Stimulated activated naive B cell treated with anti-CD40 and anti-IgM and Interleukin-4, amounts not matched to agents 10 μg/mL and 1 μg/mL and 100 μg/mL, for 72 hours (primary cell): ENCODE results near the gene MXD3.
A peak's percentile ranks its signal among the peaks of the same experiment; 100 is the strongest.

Experiments used
- ATAC-seq, 2 donors: fragments of 150-1000 bp; cut with Tn5 transposase; replicated peaks; 2 replicates each; pipeline ENCODE4 v1.10.0; 2021; ENCODE audit warnings: moderate library complexity in 1 of 2
- DNase-seq: peaks from one replicate; pipeline ENCODE4 v3.0.0; 2021
- H3K27ac Mint-ChIP-seq: one replicate; pipeline ENCODE4 v1.8.0; 2022; ENCODE audit warnings: mild to moderate bottlenecking, mixed read lengths
- H3K27me3 Mint-ChIP-seq, 2 donors: one replicate each; pipeline ENCODE4 v1.8.0; 2022; ENCODE audit warnings: mixed read lengths in 2 of 2
- H3K36me3 Mint-ChIP-seq, 2 donors: one replicate each; pipeline ENCODE4 v1.8.0; 2022; ENCODE audit warnings: mixed read lengths in 2 of 2, mild to moderate bottlenecking in 1 of 2
- H3K4me1 Mint-ChIP-seq, 2 donors: one replicate each; pipeline ENCODE4 v1.8.0; 2022; ENCODE audit warnings: mixed read lengths in 2 of 2, mild to moderate bottlenecking in 1 of 2
- H3K4me3 Mint-ChIP-seq, 2 donors: one replicate each; pipeline ENCODE4 v1.8.0; 2022; ENCODE audit warnings: mild to moderate bottlenecking in 2 of 2, mixed read lengths in 2 of 2, moderate library complexity in 1 of 2
- H3K9me3 Mint-ChIP-seq, 2 donors: one replicate each; pipeline ENCODE4 v1.8.0; 2022; ENCODE audit warnings: mixed read lengths in 2 of 2, mild to moderate bottlenecking in 1 of 2

MXD3 gene

GRCh38 chr5:177297922-177298321 lies 13.8 kb downstream of the MXD3 start:
- Mint-ChIP-seq H3K27me3 (no peaks in the 10 kb centered on the region), H3K4me1 (peaks cover 57 to 70% of the 10 kb centered on the region in 2 donors), H3K27ac (no peak overlapping the region), H3K4me3 (no peak overlapping the region), H3K36me3 (peaks cover 37 to 53% of the 10 kb centered on the region in 2 donors), H3K9me3 (no peaks in the 10 kb centered on the region)
- DNase-seq (no peak), ATAC-seq (no peak)

DNA sequence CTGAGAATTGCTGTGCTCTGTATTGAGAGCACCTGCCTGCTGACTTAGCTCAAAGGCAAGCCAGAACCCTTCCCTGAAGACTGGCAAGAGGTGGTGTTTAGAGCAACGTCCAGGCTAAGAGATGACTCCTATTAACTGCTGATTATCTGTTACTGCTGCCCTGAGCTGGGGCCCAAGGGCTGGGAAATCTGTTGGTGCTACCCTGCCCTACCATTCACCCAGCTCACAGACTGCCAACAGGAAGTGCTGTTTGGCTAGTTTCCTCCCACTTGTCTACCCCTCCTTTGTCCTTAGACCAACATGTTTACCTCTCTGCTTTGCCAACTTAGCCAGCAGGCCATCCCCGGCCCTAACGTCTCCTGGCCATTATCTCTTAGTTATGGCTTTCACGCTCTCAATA lies 15.1 kb downstream of the MXD3 start:
- no peaks in the 10 kb centered on the region for H3K27me3 Mint-ChIP-seq
- no peaks in the 10 kb centered on the region for H3K9me3 Mint-ChIP-seq
- peaks cover 47 to 56% of the 10 kb centered on the region in 2 donors for H3K4me1 Mint-ChIP-seq
- peak overlapping the region; percentile 87 for H3K27ac Mint-ChIP-seq
- H3K36me3 Mint-ChIP-seq: peaks cover 43 to 63% of the 10 kb centered on the region in 2 donors
- no peak for ATAC-seq
- DNase-seq: no peak
- H3K4me3 Mint-ChIP-seq: peak overlapping the region in 1 of 2 donors; percentile 58

DNA sequence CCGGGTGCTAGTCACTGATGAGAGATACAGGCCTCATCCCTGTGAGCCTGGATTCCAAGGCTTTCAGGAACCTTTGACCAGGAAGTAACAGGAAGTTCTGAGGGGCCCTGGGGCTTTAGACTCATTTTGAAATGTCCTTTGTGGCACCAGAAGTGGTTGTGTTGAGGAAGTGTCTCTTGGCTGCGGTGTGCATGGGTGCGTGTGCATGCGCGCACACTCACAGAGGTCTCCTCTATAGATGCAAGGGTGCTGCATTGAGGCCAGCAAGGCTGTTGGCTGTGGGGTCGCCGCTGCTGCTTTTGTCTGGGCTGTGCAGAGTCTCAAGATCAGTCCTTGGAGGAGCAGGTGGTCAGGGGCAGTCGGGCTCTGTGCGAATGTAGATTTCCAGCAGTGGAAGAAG lies 15.8 kb downstream of the MXD3 start:
- Mint-ChIP-seq H3K9me3 (no peaks in the 10 kb centered on the region), H3K4me3 (peak overlapping the region in 1 of 2 donors; percentile 38), H3K36me3 (peaks cover 45 to 66% of the 10 kb centered on the region in 2 donors), H3K27ac (peak overlapping the region; percentile 84), H3K4me1 (peaks cover 44 to 53% of the 10 kb centered on the region in 2 donors), H3K27me3 (no peaks in the 10 kb centered on the region)
- peak; percentile 32 to 49 for ATAC-seq
- DNase-seq: no peak

DNA sequence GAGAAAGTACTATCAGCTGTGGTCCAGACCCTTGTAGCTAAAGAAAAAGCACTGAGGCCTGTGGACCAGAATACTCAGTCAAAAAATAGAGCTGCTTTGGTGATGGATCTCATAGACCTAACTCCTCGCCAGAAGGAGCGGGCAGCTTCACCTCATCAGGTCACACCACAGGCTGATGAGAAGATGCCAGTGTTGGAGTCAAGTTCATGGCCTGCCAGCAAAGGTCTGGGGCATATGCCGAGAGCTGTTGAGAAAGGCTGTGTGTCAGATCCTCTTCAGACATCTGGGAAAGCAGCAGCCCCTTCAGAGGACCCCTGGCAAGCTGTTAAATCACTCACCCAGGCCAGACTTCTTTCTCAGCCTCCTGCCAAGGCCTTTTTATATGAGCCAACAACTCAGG lies 17.1 kb downstream of the MXD3 start:
- peaks cover 36 to 51% of the 10 kb centered on the region in 2 donors for H3K4me1 Mint-ChIP-seq
- ATAC-seq: no peak
- no peaks in the 10 kb centered on the region for H3K27me3 Mint-ChIP-seq
- peaks cover 52 to 75% of the 10 kb centered on the region in 2 donors for H3K36me3 Mint-ChIP-seq
- DNase-seq: no peak
- H3K27ac Mint-ChIP-seq: peak overlapping the region; percentile 25
- H3K9me3 Mint-ChIP-seq: no peaks in the 10 kb centered on the region
- no peak overlapping the region for H3K4me3 Mint-ChIP-seq

DNA sequence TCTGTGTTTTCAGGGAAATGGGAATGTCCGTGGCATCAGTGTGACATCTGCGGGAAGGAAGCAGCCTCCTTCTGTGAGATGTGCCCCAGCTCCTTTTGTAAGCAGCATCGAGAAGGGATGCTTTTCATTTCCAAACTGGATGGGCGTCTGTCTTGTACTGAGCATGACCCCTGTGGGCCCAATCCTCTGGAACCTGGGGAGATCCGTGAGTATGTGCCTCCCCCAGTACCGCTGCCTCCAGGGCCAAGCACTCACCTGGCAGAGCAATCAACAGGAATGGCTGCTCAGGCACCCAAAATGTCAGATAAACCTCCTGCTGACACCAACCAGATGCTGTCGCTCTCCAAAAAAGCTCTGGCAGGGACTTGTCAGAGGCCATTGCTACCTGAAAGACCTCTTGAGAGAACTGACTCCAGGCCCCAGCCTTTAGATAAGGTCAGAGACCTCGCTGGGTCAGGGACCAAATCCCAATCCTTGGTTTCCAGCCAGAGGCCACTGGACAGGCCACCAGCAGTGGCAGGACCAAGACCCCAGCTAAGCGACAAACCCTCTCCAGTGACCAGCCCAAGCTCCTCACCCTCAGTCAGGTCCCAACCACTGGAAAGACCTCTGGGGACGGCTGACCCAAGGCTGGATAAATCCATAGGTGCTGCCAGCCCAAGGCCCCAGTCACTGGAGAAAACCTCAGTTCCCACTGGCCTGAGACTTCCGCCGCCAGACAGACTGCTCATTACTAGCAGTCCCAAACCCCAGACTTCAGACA lies 17.7 kb downstream of the MXD3 start:
- peak overlapping the region; percentile 25 for H3K27ac Mint-ChIP-seq
- peaks cover 33 to 49% of the 10 kb centered on the region in 2 donors for H3K4me1 Mint-ChIP-seq
- H3K4me3 Mint-ChIP-seq: no peak overlapping the region
- peaks cover 56 to 76% of the 10 kb centered on the region in 2 donors for H3K36me3 Mint-ChIP-seq
- no peaks in the 10 kb centered on the region for H3K27me3 Mint-ChIP-seq
- DNase-seq (no peak), ATAC-seq (no peak)
- H3K9me3 Mint-ChIP-seq: no peaks in the 10 kb centered on the region

DNA sequence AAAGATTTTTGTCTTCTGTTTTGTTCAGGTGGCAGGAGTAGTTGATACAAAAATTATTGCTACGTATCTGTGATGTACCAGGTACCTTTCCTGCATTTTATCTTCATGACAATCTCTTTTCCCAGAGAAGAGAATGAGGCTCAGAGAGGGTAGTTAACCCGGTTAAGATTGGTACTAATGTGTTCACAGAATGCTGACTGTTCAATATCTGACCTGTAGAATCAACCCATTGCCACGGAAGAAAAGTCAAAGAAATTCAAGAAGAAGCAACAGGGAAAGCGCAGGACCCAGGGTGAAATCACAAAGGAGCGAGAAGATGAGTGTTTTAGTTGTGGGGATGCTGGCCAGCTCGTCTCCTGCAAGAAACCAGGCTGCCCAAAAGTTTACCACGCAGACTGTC lies 20.0 kb downstream of the MXD3 start:
- ATAC-seq (no peak), DNase-seq (no peak)
- H3K27me3 Mint-ChIP-seq: no peaks in the 10 kb centered on the region
- H3K4me3 Mint-ChIP-seq: no peak overlapping the region
- H3K9me3 Mint-ChIP-seq: no peaks in the 10 kb centered on the region
- peaks cover 22 to 41% of the 10 kb centered on the region in 2 donors for H3K4me1 Mint-ChIP-seq
- H3K36me3 Mint-ChIP-seq: peaks cover 55 to 69% of the 10 kb centered on the region in 2 donors
- no peak overlapping the region for H3K27ac Mint-ChIP-seq

- DNase-seq (no peak), ATAC-seq (peak; percentile 77 to 78)
- Mint-ChIP-seq H3K27me3 (no peaks in the 10 kb centered on the region), H3K36me3 (peaks cover 53 to 65% of the 10 kb centered on the region in 2 donors), H3K27ac (peak overlapping the region; percentile 27), H3K9me3 (no peaks in the 10 kb centered on the region), H3K4me3 (no peak overlapping the region), H3K4me1 (peaks cover 14 to 34% of the 10 kb centered on the region in 2 donors)
Observed at GRCh38 chr5:177290816-177291596, 20.7 kb downstream of the MXD3 start.

GRCh38 chr5:177288191-177288590 lies 23.5 kb downstream of the MXD3 start:
- Mint-ChIP-seq H3K36me3 (peaks cover 40 to 58% of the 10 kb centered on the region in 2 donors), H3K4me3 (no peak overlapping the region), H3K27ac (no peak overlapping the region), H3K9me3 (no peaks in the 10 kb centered on the region), H3K4me1 (peaks cover 4 to 18% of the 10 kb centered on the region in 2 donors), H3K27me3 (no peaks in the 10 kb centered on the region)
- DNase-seq (no peak), ATAC-seq (no peak)

- Mint-ChIP-seq H3K4me3 (no peak overlapping the region), H3K9me3 (no peaks in the 10 kb centered on the region), H3K36me3 (peaks cover 34 to 69% of the 10 kb centered on the region in 2 donors), H3K27me3 (no peaks in the 10 kb centered on the region), H3K27ac (peak overlapping the region; percentile 47), H3K4me1 (peaks cover 0 to 6% of the 10 kb centered on the region in 2 donors)
- DNase-seq (no peak), ATAC-seq (no peak)
Observed at GRCh38 chr5:177276886-177277285, 34.8 kb downstream of the MXD3 start.

- DNase-seq: no peak
- Mint-ChIP-seq H3K9me3 (no peaks in the 10 kb centered on the region), H3K4me1 (peaks cover 0 to 6% of the 10 kb centered on the region in 2 donors), H3K36me3 (peaks cover 28 to 68% of the 10 kb centered on the region in 2 donors), H3K27me3 (no peaks in the 10 kb centered on the region), H3K27ac (no peak overlapping the region), H3K4me3 (no peak overlapping the region)
- no peak for ATAC-seq
Observed at GRCh38 chr5:177275883-177276282, 35.8 kb downstream of the MXD3 start.

DNA sequence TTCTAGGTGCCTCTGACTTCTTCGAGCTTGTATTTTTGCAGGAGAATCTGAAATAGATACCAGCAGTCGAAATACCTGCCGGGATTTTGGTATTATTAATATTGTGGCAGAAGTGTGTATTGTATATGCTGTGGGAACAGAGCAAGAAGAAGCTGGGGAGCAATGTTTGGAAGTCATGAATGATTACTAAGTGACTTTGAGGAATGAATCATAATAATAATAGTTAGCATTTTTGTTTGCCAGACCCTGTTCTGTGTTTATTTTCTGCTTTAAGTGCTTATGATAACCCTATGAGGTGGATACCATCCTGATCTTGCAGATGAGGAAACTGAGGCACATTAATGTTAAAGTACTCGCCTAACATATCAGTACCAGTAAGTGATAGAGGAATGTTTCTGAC lies 40.6 kb downstream of the MXD3 start:
- Mint-ChIP-seq H3K4me1 (no peaks in the 10 kb centered on the region), H3K9me3 (no peaks in the 10 kb centered on the region), H3K36me3 (peaks cover 33 to 50% of the 10 kb centered on the region in 2 donors), H3K4me3 (no peak overlapping the region), H3K27me3 (no peaks in the 10 kb centered on the region), H3K27ac (no peak overlapping the region)
- ATAC-seq: no peak
- no peak for DNase-seq

DNA sequence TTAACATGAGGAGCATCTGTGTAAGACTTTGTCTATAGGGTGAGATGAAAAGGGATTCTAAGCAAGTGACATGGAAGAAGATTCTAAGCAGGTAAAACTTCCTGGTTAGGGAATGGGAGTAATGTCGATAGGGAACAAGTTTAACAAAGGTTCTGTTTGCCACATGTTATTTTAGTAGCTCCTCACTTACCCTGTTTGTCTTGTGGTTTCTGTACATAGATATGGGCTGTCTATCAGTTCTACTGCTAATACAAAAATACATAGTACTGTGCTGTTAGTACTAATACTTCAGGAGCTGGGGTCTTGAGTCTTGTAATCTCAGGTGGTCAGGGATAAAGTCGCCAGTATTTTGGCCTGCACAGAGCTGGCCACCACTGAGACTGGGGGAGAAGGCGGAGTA lies 41.0 kb downstream of the MXD3 start:
- Mint-ChIP-seq H3K4me3 (no peak overlapping the region), H3K4me1 (no peaks in the 10 kb centered on the region), H3K36me3 (peaks cover 34 to 48% of the 10 kb centered on the region in 2 donors), H3K27me3 (no peaks in the 10 kb centered on the region), H3K9me3 (no peaks in the 10 kb centered on the region), H3K27ac (no peak overlapping the region)
- no peak for DNase-seq
- ATAC-seq: no peak

- H3K27ac Mint-ChIP-seq: no peak overlapping the region
- H3K36me3 Mint-ChIP-seq: peaks cover 37 to 45% of the 10 kb centered on the region in 2 donors
Observed at GRCh38 chr5:177269976-177270375, 41.7 kb downstream of the MXD3 start.

DNA sequence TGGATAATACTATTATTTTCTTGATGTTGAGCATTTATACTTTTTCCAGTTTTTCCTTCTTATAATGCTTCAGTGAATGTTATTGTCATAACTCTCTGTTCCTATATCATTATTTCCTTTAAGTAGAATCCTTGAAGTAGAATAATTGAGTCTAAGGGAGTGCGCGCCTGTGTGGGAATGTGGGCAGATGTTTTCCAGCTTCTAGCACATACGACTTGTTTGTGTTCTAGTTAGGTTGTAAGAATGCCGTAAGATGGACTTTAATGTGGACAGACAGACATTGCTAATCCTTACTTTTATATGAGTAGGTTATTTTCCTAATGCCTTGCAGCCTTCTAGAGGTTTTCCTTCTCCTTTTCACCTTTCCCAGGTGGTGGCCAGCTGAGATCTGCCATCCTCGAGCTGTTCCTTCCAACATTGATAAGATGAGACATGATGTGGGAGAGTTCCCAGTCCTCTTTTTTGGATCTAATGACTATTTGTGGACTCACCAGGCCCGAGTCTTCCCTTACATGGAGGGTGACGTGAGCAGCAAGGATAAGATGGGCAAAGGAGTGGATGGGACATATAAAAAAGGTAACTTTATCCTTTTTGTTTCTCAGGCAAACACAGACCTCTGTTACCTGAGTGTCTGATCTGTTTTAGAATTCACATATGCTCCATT lies 42.3 kb downstream of the MXD3 start:
- Mint-ChIP-seq H3K9me3 (no peaks in the 10 kb centered on the region), H3K4me3 (no peak overlapping the region), H3K36me3 (peaks cover 41 to 44% of the 10 kb centered on the region in 2 donors), H3K27ac (no peak overlapping the region), H3K4me1 (no peaks in the 10 kb centered on the region), H3K27me3 (no peaks in the 10 kb centered on the region)
- DNase-seq (no peak), ATAC-seq (no peak)

More at GRCh38 chr5:177269976-177270375, 41.7 kb downstream of the MXD3 start:
- no peaks in the 10 kb centered on the region for H3K4me1 Mint-ChIP-seq
- H3K4me3 Mint-ChIP-seq: no peak overlapping the region
- H3K27me3 Mint-ChIP-seq: no peaks in the 10 kb centered on the region
- no peak for DNase-seq
- H3K9me3 Mint-ChIP-seq: no peaks in the 10 kb centered on the region
- ATAC-seq: no peak
